H1 (cell line): ENCODE data around the gene CRADD. TPM values are rescaled to one million over a fixed set of nuclear protein-coding genes. Genes with fewer than 3 reads are reported as not detected.

ENCODE experiments used
- MAFK ChIP-seq: IDR thresholded peaks from 2 replicates; pipeline ENCODE4 v1.6.1; 2012; ENCODE audit warnings: low read depth, mild to moderate bottlenecking, improper control_type of control experiment, low read length
- POLR2A ChIP-seq, 2 experiments: IDR thresholded peaks; 1 replicate in 1 of 2; 2 replicates in 1 of 2; pipeline ENCODE4 v1.6.1; 2011; ENCODE audit warnings: low read depth in 2 of 2, low read length in 2 of 2, mild to moderate bottlenecking in 2 of 2; ENCODE audit errors: control extremely low read depth in 1 of 2
- RAD21 ChIP-seq, 2 experiments: IDR thresholded peaks in 1 of 2; conservative IDR thresholded peaks in 1 of 2; 2 replicates each; pipeline ENCODE4 v1.6.1; 2011; ENCODE audit warnings: low read depth in 2 of 2, low read length in 2 of 2, improper control_type of control experiment in 1 of 2, inconsistent platforms in 1 of 2, mild to moderate bottlenecking in 1 of 2, moderate library complexity in 1 of 2
- ZNF274 ChIP-seq: IDR thresholded peaks from 2 replicates; pipeline ENCODE4 v1.7.0; 2012; ENCODE audit warnings: low read length, borderline replicate concordance; ENCODE audit errors: extremely low read depth
- polyA plus RNA-seq, 7 experiments: library from polyadenylated mRNA; depleted of rRNA in 3 of 7; stranded (reverse) in 5 of 7; unstranded in 2 of 7; fragments of >200 nt in 5 of 7; fragments of 200-250 nt in 2 of 7; gene quantifications; 1 replicate in 5 of 7; 2 replicates in 1 of 7; 4 replicates in 1 of 7; pipeline versions ENCODE4 v1.2.1 to v1.2.3, GENCODE V29; 2011 to 2013; ENCODE audit warnings: missing spikeins in 2 of 7, mixed read lengths in 2 of 7
- total RNA-seq: library from RNA; stranded (reverse); fragmentation: NEBNext Ultra II Directional; extraction: Animal tissue kit (Norgen Biotek cat#: 25700); gene quantifications from 2 replicates; pipeline ENCODE4 v1.2.1, GENCODE V29; 2021

CRADD gene
- total and polyA plus RNA-seq, 2 of the 8 experiments (the other 6 are each of a cell fraction or from before 2014, with no cell fraction given) = 8.1 to 15.4 TPM

DNA sequence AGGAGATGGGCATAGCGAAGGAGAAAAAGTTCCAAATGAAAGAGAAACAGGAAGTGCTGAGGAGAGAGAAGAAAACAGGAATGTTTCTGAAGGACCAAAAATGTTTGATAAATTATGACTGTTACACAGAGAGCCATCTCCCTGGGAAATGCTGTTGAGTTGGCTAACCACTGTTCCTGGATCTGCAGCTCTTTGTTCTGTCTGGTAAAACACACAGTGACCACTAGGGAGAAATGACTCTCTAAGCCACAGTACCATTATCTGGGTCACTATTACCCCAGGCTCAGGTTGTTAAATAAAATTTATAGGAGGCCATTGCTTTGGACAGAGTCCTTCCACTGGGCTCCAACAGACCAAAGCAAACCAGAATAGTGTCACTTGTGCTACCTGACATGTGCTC is 219.3 kb downstream of the CRADD start (continued):
- TF ChIP-seq RAD21 (IDR thresholded peaks at IDR 0.05 in 1 of 2, conservative IDR thresholded peaks at IDR 0.05 in 1 of 2; ENCODE audit: low read depth in 2 of 2, low read length in 2 of 2) = peak; percentile 25 to 39; a peak in 3 of 4 replicates
- TF ChIP-seq MAFK = no peak
- no peak for TF ChIP-seq POLR2A (IDR thresholded peaks at IDR 0.05; ENCODE audit: control extremely low read depth in 1 of 2, low read depth in 2 of 2, low read length in 2 of 2)
- no peak for TF ChIP-seq ZNF274
